Activated naive CD4-positive, alpha-beta T cell treated with anti-CD3 and anti-CD28 coated beads, Interleukin-2, amount 50 U/mL, for 72 hours (primary cell): ENCODE results near the gene MAP1LC3A. TPM values are rescaled to one million over a fixed set of nuclear protein-coding genes. Genes with fewer than 3 reads are reported as not detected.
A peak's percentile ranks its signal among the peaks of the same experiment; 100 is the strongest.

Experiments used
- ATAC-seq, 2 donors: fragments of 150-1000 bp; cut with Tn5 transposase; 2 replicates each; pipeline ENCODE4 v1.10.0; 2021; ENCODE audit warnings: mild to moderate bottlenecking in 2 of 2, moderate library complexity in 2 of 2
- DNase-seq, 2 donors: peaks; one replicate each; pipeline ENCODE4 v3.0.0; 2021 to 2022; ENCODE audit warnings: low spot score in 2 of 2
- H3K27ac Mint-ChIP-seq, 2 donors: one replicate each; pipeline ENCODE4 v1.8.0; 2022; ENCODE audit warnings: mild to moderate bottlenecking in 2 of 2, mixed read lengths in 2 of 2
- H3K36me3 Mint-ChIP-seq, 2 donors: one replicate each; pipeline ENCODE4 v1.8.0; 2022; ENCODE audit warnings: mixed read lengths in 2 of 2
- H3K9me3 Mint-ChIP-seq, 2 donors: one replicate each; pipeline ENCODE4 v1.8.0; 2022; ENCODE audit warnings: mixed read lengths in 2 of 2
- total RNA-seq, 2 donors: library from RNA; stranded (reverse); gene quantifications; one replicate each; pipeline ENCODE4 v1.2.3, GENCODE V29; 2022

Gene MAP1LC3A
- total RNA-seq, 2 donors from 2014 or later = 1.3 to 1.9 TPM

DNA sequence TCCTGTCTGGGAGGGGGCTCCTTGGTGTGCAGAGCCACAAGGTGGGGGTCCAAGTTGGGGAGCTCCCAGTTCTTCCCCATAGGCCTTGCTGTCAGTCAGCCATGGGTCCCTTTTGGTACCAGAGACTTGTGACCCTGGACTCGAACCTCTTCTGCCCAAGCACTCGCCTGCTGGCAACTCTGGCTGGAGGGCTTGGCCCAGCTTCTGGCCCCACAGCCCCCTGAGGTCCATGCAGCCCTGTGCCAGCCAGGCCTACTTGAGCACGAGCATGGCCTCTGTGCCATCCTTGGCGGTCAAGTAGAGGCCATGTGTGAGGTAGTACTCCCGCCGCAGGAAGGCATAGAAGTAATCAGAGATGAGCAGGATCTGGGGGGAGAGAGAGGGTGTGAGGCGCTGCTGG is 2.1 kb downstream of the MAP1LC3A start:
- Mint-ChIP-seq H3K36me3 (peaks cover 0 to 4% of the 10 kb centered on the region in 2 donors), H3K9me3 (no peaks in the 10 kb centered on the region), H3K27ac (peak overlapping the region in 1 of 2 donors; percentile 70)
- ATAC-seq (no peak), DNase-seq (no peak)

DNA sequence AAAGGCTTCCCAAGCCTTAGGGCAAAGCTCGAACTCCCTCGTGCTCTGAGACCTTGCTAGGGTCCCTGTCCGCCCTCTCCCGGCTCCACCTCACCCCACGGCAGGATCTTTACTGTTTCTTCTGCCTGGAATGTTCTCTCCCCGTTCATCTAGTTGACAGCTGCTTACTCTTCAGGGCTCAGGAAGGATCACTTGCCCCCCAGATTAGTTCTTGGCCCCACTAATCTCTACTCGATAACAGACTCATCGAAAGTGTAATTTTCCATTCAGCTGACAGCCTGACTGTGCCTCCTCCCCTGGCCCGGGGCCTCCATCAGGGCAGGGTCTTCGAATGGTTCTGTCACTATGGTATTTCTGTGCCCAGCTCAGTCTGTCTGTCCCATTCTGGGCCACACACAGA is 3.1 kb downstream of the MAP1LC3A start:
- DNase-seq (no peak), ATAC-seq (no peak)
- Mint-ChIP-seq H3K9me3 (no peaks in the 10 kb centered on the region), H3K27ac (peak overlapping the region; percentile 2 to 70), H3K36me3 (peaks cover 0 to 4% of the 10 kb centered on the region in 2 donors)

DNA sequence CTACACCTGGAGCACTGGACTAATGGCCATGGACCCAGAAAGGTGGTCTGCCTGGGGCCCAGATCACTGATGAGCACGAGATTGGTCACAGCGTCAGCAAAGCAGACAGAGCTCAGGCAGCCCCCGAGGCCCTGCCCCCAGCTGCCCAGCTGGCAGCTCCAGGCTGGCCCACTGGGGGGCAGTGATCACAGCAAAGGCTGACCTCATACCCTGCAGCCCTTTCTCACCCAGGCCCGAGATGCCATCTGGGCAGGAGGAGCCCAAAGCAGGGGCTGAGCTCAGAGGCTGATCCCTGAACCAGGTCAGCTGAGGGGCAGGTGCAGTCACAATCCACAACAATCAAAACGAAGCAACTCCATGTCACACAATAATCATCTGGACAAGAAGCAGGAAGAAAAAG is 4.1 kb downstream of the MAP1LC3A start:
- ATAC-seq (no peak), DNase-seq (no peak)
- peaks cover 0 to 4% of the 10 kb centered on the region in 2 donors for H3K36me3 Mint-ChIP-seq
- no peaks in the 10 kb centered on the region for H3K9me3 Mint-ChIP-seq
- H3K27ac Mint-ChIP-seq = peak overlapping the region in 1 of 2 donors; percentile 36

DNA sequence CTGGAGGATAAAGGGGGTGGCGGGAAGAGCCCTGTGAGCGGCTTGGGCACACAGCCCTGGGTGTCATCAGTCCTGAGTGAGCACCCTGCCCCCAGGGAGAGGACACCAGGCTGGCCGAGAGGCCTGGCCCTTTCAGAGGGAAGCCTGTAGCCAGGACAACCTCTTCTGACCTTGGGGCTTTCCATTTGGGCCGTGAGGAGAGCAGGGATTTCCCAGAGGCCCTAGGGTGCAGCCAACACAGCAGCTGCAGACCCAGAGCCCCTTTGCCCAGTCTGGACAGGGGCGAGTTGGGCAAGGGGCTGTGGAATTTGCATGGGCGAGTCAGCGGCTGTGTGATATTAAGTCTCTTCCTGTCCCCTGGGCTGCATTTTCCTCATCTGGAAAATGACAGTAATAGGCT is 6.3 kb downstream of the MAP1LC3A start:
- H3K27ac Mint-ChIP-seq = no peak overlapping the region
- H3K9me3 Mint-ChIP-seq = no peaks in the 10 kb centered on the region
- DNase-seq (no peak), ATAC-seq (no peak)
- H3K36me3 Mint-ChIP-seq = no peaks in the 10 kb centered on the region

DNA sequence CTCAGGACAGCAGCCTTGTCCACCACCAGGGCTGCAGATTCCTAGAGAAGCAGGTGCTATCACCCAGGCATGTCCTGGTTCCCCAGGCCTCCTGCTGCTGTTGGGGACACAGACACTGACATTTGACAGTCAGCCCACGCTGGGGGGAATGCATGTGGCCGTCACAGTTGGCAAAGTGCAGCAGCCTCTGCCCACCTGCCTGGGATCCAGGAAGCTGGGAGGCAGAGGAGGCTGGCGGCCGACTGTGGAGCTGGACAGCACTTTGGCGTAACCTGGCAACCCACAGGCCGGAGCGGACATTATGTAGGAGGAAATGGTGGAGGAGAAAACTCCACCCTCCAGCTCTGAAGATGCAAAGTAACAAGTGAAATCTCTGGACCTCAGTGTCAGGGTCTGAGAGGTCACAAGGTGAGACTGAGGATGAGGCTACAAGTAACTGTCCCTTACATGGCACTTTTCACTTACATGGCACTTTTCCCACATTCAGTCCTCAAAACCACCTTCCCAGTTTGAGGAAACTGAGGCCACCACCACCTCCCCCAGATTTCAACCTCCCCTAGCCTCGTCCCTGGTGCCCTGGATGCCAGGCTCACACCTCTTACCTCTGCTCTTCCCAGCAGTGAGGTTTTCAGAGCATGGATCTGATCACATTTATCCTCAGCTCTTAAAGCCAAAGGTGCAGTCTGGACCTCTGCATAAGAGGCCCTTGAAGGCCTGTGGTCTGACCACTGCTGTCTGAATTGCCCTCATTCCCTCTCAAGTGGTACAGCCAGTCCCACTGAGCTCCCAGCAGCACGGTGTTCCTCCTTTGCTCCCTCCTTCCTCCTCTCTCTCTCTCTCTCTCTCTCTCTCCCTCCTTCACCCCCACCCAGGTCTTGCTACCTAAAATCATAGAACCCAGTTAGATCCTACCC is 8.7 kb downstream of the MAP1LC3A start:
- Mint-ChIP-seq H3K9me3 (no peaks in the 10 kb centered on the region), H3K36me3 (peaks cover 0 to 6% of the 10 kb centered on the region in 2 donors), H3K27ac (peak overlapping the region; percentile 68 to 71)
- ATAC-seq (no peak), DNase-seq (no peak)

DNA sequence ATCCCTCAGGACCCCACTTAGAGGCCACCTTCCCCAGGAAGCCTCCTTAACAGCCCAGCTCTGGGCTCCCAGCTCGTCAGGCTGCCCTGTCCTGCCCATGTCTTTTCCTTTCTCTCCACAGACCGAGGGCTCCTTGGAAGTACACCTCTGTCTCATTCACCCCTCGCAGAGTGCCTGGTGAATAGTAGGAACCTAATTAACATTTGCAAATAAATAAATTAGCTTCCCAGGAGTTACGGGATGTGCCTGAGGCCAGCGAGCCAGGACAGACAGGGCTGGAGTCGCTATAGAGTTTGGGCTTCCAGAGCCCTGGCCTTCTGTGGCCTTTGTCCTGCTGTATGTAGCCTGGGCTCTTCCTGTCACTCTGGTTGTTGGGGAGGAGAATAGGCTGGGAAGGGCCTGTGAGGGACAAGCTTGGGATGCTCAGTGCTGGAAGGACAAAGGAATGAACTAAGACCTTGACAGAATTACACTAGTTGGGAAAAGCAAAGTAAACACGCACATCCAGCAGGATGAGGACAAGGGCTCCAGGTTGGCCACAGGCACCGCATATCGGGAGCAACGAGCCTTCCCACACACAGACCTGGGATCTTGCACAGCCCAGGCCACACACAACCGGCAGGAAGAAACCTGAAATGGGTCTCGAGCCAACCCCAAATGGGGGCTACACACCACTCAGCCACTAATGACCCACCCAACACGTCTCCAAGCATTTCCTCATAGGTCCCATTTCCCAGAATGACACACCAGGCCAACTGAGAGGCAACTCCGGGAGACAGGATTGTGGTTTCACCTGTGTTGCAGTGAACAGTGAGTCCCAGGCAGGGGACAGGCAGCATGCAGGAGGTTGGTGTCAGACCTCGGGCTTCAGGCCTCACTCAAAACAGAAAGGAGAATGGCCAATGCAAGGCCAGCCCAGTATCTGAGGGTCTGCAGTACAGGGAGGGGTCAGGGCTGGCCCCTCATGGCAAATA is 9.7 kb downstream of the MAP1LC3A start:
- DNase-seq = no peak
- ATAC-seq = no peak
- peak overlapping the region; percentile 62 to 71 for H3K27ac Mint-ChIP-seq
- no peaks in the 10 kb centered on the region for H3K9me3 Mint-ChIP-seq
- peaks cover 0 to 6% of the 10 kb centered on the region in 2 donors for H3K36me3 Mint-ChIP-seq

DNA sequence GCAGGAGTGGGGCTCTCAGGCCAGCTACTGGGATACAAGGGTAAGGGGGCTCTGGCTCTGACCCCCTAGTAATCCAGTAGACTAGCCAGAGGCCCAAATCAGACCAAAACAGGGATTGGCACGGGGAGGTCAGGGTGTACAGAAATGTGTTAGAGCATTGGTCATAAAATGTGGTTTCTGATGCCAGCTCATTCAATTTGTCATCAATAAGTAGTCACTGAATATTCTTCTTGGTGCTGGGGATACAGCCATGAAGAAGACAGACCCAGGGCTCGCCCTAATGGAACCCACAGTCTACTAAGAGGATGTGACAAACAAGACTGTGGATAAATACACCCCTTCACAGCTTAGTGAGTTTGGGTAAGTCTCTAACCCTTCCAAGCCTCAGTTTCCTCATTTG is 11.1 kb downstream of the MAP1LC3A start:
- Mint-ChIP-seq H3K36me3 (peaks cover 0 to 6% of the 10 kb centered on the region in 2 donors), H3K27ac (peak overlapping the region in 1 of 2 donors; percentile 92), H3K9me3 (no peaks in the 10 kb centered on the region)
- peak in 1 of 2 donors; percentile 26 for ATAC-seq
- DNase-seq = no peak

DNA sequence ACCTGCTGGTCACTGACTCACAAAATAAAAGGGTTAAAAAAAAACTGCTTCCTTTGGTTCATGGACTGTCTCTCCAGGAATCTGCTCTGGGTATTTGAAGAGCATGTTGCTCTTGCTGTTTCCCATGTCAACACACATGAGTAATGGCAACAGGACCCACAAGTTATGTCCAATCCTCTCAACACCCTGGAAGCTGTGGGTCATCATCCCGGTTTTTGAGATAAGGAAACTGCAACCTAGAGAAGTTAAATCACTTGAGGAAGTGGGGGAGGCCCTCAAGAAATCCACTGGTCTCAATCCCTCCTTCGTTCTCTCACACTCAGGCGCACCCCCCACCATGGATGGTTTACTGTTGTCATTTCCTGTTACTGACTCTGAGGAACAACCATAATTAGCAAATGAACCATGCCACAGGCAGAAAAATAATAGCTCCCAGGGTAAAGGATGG is 12.4 kb downstream of the MAP1LC3A start:
- DNase-seq (no peak), ATAC-seq (no peak)
- Mint-ChIP-seq H3K9me3 (no peaks in the 10 kb centered on the region), H3K36me3 (peaks cover 0 to 6% of the 10 kb centered on the region in 2 donors), H3K27ac (peak overlapping the region; percentile 70 to 86)

DNA sequence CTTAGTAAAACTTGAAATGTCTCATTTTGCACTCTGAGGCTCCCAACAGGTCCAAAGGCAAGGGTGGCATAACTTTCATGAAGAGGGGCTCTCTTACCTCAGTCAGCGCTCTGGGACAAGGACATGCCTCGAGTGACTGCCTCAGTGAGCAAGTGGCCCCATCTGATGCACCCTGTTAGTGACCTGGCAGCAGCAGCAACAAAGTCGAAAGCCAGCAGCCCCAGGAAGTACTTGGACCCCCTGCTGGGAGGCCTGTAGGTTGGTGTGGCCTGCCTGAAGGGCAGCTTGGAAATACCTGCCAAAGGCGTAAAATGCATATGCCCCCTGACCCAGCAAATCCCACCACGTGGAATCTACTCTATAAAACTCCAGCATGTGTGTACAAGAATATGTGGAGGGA is 13.2 kb downstream of the MAP1LC3A start:
- ATAC-seq (no peak), DNase-seq (no peak)
- Mint-ChIP-seq H3K36me3 (peaks cover 0 to 6% of the 10 kb centered on the region in 2 donors), H3K27ac (peak overlapping the region in 1 of 2 donors; percentile 86), H3K9me3 (no peaks in the 10 kb centered on the region)

DNA sequence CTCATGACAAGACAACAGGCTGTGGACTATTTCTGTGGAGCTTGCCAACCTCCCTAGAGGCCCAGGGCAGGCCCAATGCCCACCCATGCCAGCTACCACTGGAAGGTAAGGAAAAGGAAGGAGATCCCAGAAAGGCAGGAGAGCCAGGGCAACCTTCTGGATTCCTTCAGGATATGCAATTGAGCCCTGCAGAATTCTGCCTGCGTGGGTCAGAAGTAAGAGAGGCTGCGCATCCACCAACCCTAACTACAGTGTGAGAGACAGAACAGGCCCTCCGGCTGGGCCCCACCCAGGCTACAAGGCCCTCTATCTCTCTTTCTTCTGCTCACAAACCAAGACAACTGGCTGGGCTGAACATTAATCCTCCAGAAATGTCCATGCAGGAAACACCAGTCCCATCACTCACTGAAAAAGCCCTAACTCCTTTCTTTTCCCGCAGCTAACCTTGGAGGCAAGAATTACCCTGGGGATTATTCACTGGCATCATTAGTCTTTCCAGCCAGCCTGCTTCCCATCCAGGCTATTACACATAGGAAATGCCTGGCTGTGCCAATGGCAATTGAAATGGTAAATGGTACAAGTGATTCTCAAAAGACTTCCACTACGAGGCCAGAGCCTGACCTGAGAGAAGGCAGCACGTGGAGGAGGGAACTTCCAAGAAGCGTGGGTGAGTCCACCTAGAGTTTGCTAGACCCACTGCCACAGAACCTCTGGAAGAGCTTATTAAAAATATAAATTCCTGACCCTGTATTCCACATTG is 15.2 kb downstream of the MAP1LC3A start:
- DNase-seq (no peak), ATAC-seq (no peak)
- no peaks in the 10 kb centered on the region for H3K9me3 Mint-ChIP-seq
- peak overlapping the region in 1 of 2 donors; percentile 40 for H3K27ac Mint-ChIP-seq
- peaks cover 0 to 6% of the 10 kb centered on the region in 2 donors for H3K36me3 Mint-ChIP-seq

DNA sequence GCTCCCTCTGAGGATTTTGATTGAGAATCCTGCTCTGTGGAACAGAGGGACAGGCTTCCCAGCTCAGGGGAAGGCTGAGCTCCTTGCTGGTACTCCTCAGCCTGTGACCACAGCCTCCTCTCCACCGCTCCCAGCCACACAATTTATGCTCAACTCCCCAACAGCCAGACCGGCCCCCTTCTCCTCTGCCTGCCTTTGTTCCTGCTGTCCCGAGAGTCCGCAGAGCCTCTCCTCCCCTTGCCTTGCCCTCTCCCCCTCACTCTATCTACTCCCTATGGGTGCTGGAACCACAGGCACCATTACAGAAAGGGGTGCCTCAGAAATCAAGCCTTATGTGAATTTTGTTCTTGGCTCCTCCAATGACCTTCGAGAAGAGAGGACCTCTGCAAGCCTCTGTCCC is 15.9 kb downstream of the MAP1LC3A start:
- Mint-ChIP-seq H3K27ac (peak overlapping the region in 1 of 2 donors; percentile 92), H3K36me3 (peaks cover 0 to 6% of the 10 kb centered on the region in 2 donors), H3K9me3 (no peaks in the 10 kb centered on the region)
- ATAC-seq (no peak), DNase-seq (no peak)

DNA sequence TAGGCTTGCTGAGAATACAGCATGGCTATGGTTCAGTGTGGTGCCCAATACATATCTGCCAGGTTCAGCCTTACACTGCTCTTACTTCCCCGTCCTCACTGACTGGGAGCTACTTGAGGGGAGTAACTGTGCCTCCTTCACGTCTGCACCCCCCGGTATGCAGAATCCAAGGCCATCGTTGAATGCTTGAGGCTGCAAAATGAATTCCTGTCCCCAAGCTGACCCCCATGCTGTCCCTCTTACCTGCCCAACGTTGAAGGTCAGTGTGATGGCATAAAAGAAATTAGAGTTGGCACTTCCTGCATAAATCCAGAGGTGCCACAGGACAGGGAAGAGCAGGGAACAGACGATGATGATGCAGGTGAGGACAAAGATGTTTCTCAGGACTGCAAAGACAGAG is 16.3 kb downstream of the MAP1LC3A start:
- Mint-ChIP-seq H3K36me3 (peaks cover 0 to 6% of the 10 kb centered on the region in 2 donors), H3K9me3 (no peaks in the 10 kb centered on the region), H3K27ac (peak overlapping the region in 1 of 2 donors; percentile 92)
- DNase-seq (no peak), ATAC-seq (no peak)

DNA sequence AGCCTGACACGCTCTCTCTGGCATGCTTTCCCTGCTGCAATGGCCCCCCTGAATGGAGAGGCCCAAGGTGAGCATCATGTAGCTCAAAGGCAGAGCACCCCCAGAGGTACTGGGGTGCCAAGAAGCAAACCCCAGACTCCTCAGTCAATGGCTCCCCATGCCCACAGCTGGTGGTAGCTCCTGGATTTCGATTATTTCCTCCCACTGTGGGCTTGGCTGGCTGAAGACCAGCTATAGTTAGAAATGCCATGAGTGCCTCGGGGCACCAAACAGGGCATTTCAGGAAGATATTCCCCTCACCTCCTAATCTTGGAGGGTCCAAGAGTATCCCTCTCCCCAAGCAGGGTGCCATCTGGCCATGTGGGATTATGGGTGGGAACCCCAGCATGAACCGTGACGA is 16.8 kb downstream of the MAP1LC3A start:
- DNase-seq (no peak), ATAC-seq (no peak)
- H3K9me3 Mint-ChIP-seq = no peaks in the 10 kb centered on the region
- H3K27ac Mint-ChIP-seq = no peak overlapping the region
- peaks cover 0 to 6% of the 10 kb centered on the region in 2 donors for H3K36me3 Mint-ChIP-seq

DNA sequence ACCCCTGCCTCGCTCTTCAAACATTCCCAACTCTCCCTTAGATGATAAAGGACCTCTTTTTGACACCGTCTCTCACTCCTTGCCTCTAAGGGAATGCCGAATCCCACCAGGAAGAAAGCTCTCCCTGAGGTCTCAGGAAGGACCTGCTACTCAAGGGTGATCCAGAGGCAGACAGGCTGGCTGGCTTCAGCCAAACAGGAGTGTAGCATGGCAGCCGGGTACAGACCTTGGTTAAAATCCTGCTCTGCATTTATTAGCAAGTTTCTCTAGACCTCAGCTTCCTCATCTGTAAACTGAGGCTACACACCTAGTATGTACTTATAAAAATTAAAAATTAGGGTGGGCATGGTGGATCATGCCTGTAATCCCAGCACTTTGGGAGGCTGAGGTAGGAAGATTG is 17.2 kb downstream of the MAP1LC3A start:
- Mint-ChIP-seq H3K36me3 (peaks cover 0 to 6% of the 10 kb centered on the region in 2 donors), H3K9me3 (no peaks in the 10 kb centered on the region), H3K27ac (no peak overlapping the region)
- DNase-seq (no peak), ATAC-seq (no peak)

DNA sequence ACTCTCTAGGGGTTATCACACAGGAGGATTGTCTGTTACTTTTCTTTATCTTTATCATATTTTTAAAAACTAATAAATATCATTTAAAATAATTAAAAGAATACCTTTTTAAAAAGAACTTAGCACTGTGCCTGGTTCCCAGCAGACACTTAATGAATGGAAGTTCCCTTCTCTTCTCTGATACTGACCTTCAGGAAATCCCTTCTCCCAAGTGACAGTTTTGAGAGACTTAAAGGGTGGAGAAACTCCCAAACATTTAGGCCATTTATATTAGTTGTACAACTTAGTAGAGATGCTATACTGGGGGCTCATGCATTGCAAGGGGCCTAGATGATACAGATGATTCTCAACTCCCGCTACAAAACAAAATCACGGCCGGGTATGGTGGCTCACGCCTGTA is 18.5 kb downstream of the MAP1LC3A start:
- Mint-ChIP-seq H3K27ac (no peak overlapping the region), H3K9me3 (no peaks in the 10 kb centered on the region), H3K36me3 (peaks cover 0 to 9% of the 10 kb centered on the region in 2 donors)
- ATAC-seq (no peak), DNase-seq (no peak)

DNA sequence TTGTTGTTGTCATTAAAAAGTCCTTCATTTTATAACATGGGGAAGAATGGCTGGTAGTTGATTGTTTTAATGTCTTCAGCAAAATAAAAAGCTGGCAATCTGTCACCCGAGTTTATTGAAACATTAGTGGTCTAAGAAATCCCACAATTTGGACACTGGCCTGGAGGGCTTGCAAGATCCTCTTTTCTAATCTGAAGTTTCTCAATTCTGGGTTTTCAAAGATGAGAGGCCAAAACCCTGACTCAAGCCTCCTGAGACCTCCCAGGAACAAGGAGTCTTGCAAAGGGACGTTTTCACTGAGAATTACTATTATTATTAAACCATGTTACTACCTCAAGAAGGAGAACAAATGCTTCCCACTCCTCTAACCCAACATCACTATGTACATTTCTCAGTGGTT is 19.5 kb downstream of the MAP1LC3A start:
- no peaks in the 10 kb centered on the region for H3K9me3 Mint-ChIP-seq
- ATAC-seq (no peak), DNase-seq (no peak)
- no peak overlapping the region for H3K27ac Mint-ChIP-seq
- H3K36me3 Mint-ChIP-seq = peaks cover 0 to 9% of the 10 kb centered on the region in 2 donors
